Spleen (tissue), 11 donors: ENCODE data around the gene DAZL. TPM values are rescaled to one million over a fixed set of nuclear protein-coding genes. Genes with fewer than 3 reads are reported as not detected.

Experiments used
- DNase-seq: peaks from one replicate; pipeline ENCODE4 v3.0.0-alpha.2; 2020
- H3K27ac ChIP-seq, 8 donors: fragments of 200-600 bp; sonication (generic) in 7 of 8; 1 replicate in 4 of 8; 2 replicates in 4 of 8; pipeline versions ENCODE4 v1.5.0 to v1.8.0; 2016 to 2021; ENCODE audit warnings: inconsistent platforms in 4 of 8, mild to moderate bottlenecking in 4 of 8, moderate library complexity in 1 of 8
- H3K27me3 ChIP-seq, 7 donors: fragments of 200-600 bp; sonication (generic) in 6 of 7; replicated peaks in 1 of 7; 1 replicate in 4 of 7; 2 replicates in 3 of 7; pipeline versions ENCODE4 v1.5.0 to v1.8.0; 2016 to 2021; ENCODE audit warnings: inconsistent platforms in 3 of 7, mild to moderate bottlenecking in 1 of 7
- H3K36me3 ChIP-seq, 6 donors: fragments of 200-600 bp; sonication (generic) in 5 of 6; 1 replicate in 4 of 6; 2 replicates in 2 of 6; pipeline versions ENCODE4 v1.5.0 to v1.8.0; 2016 to 2021; ENCODE audit warnings: inconsistent platforms in 2 of 6
- H3K4me1 ChIP-seq, 6 donors: fragments of 200-600 bp; sonication (generic) in 5 of 6; 1 replicate in 3 of 6; 2 replicates in 3 of 6; pipeline versions ENCODE4 v1.5.0 to v1.8.0; 2016 to 2021; ENCODE audit warnings: inconsistent platforms in 3 of 6
- H3K4me3 ChIP-seq, 8 donors: fragments of 200-600 bp; sonication (generic) in 7 of 8; 1 replicate in 4 of 8; 2 replicates in 4 of 8; pipeline versions ENCODE4 v1.5.0 to v1.8.0; 2016 to 2021; ENCODE audit warnings: inconsistent platforms in 4 of 8, mild to moderate bottlenecking in 4 of 8, moderate library complexity in 2 of 8
- H3K9me3 ChIP-seq, 8 donors: fragments of 200-600 bp; sonication (generic) in 7 of 8; 1 replicate in 4 of 8; 2 replicates in 4 of 8; pipeline versions ENCODE4 v1.5.0 to v1.8.0; 2016 to 2021; ENCODE audit warnings: inconsistent platforms in 4 of 8
- CTCF ChIP-seq, 11 experiments: fragments of 200-600 bp in 7 of 11; fragments of 450-650 bp in 4 of 11; sonication (generic) in 4 of 11; IDR thresholded peaks in 8 of 11; conservative IDR thresholded peaks in 3 of 11; 1 replicate in 7 of 11; 2 replicates in 4 of 11; pipeline versions ENCODE4 v1.4.0 to v1.8.0; 2016 to 2021; ENCODE audit warnings: antibody characterized with exemption in 11 of 11, inconsistent platforms in 4 of 11, mild to moderate bottlenecking in 1 of 11
- POLR2A ChIP-seq, 3 donors: fragments of 450-650 bp; IDR thresholded peaks; one replicate each; pipeline ENCODE4 v1.5.1; 2017; ENCODE audit warnings: antibody characterized with exemption in 3 of 3, mild to moderate bottlenecking in 1 of 3
- POLR2AphosphoS5 ChIP-seq, 3 donors: sonication (generic); formaldehyde crosslinking; IDR thresholded peaks; one replicate each; pipeline ENCODE4 v1.5.1; 2017; ENCODE audit warnings: antibody characterized with exemption in 3 of 3
- WGBS, 5 donors: extraction: QIAGEN DNeasy Blood & Tissue Kit in 3 of 5; methylation state at CpG; one replicate each; pipeline versions ENCODE4 v1.1.5 to v1.1.7; 2013 to 2018; 5-methylcytosine and 5-hydroxymethylcytosine counted together
- intact Hi-C: fragments of 100-400 bp; cut with DNase I; formaldehyde crosslinking; loops from one replicate; pipeline ENCODE4 v1.15.0; 2023; ENCODE audit warnings: low total_unique reads
- polyA plus RNA-seq, 3 donors: library from polyadenylated mRNA; stranded (reverse); fragments of 200-250 nt; gene quantifications; one replicate each; pipeline ENCODE4 v1.2.1, GENCODE V29; 2013
- total RNA-seq, 7 donors: library from RNA; depleted of rRNA in 3 of 7; stranded (reverse); fragments of >200 nt in 3 of 7; fragmentation: NEBNext Ultra II Directional in 4 of 7; extraction: Animal tissue kit (Norgen Biotek cat#: 25700) in 4 of 7; gene quantifications; one replicate each; pipeline versions ENCODE4 v1.1.0 to v1.2.1, GENCODE V29; 2016 to 2021
- donor health status: healthy with polysubstance abuse.
- donor health status: DM: no; HTN: no; CAD: no; lungs with moderate emphysema.
- donor health status: DM: no; HTN: no; CAD: no.
- donor health status: Bipolar disorder and iron deficiency.
- donor health status: healthy.
- donor health status: DM: no; HTN: no; CAD: no.
- donor health status: DM: yes; HTN: yes; CAD: no.

Gene DAZL
- total and polyA plus RNA-seq, 10 donors: 0.04 to 0.51 (median 0.30) TPM; not detected in 5

GRCh38 chr3:16538507-16538906 is 66.7 kb downstream of the DAZL start:
- Histone ChIP-seq H3K4me3 (no peak overlapping the region), H3K9me3 (no peaks in the 10 kb centered on the region), H3K4me1 (no peaks in the 10 kb centered on the region), H3K36me3 (no peaks in the 10 kb centered on the region), H3K27me3 (peaks cover 0 to 6% (median 0%) of the 10 kb centered on the region in 7 donors), H3K27ac (no peak overlapping the region)
- 65 to 89% (median 75%) methylated on average over 4 of the region's 4 CpGs for WGBS, 5 donors
- intact Hi-C loops: no loop called here
- DNase-seq: no peak
- TF ChIP-seq POLR2A (IDR thresholded peaks at IDR 0.05): no peak
- no peak for TF ChIP-seq POLR2AphosphoS5 (IDR thresholded peaks at IDR 0.05)
- no peak for TF ChIP-seq CTCF (IDR thresholded peaks at IDR 0.05 in 8 of 11, conservative IDR thresholded peaks at IDR 0.05 in 3 of 11)

GRCh38 chr3:16536996-16537395 is 68.2 kb downstream of the DAZL start:
- Histone ChIP-seq H3K27me3 (peaks cover 0 to 6% (median 0%) of the 10 kb centered on the region in 7 donors), H3K27ac (no peak overlapping the region), H3K36me3 (no peaks in the 10 kb centered on the region), H3K4me3 (no peak overlapping the region), H3K4me1 (no peaks in the 10 kb centered on the region), H3K9me3 (no peaks in the 10 kb centered on the region)
- DNase-seq: no peak
- WGBS, 5 donors: 81 to 91% (median 87%) methylated on average over 3 of the region's 3 CpGs
- intact Hi-C loops: no loop called here
- no peak for TF ChIP-seq POLR2A (IDR thresholded peaks at IDR 0.05)
- no peak for TF ChIP-seq CTCF (IDR thresholded peaks at IDR 0.05 in 8 of 11, conservative IDR thresholded peaks at IDR 0.05 in 3 of 11)
- no peak for TF ChIP-seq POLR2AphosphoS5 (IDR thresholded peaks at IDR 0.05)

Other genes with a start within 250 kb of the DAZL start
- 100 to 1,000 TPM in 1 of 7 donors, 10 to 100 TPM in 6; 57.0 to 106 (median 82.2) TPM for gene RFTN1, start 91.7 kb downstream of the DAZL start, total RNA-seq
- 10 to 100 TPM; 30.4 to 58.2 (median 38.0) TPM for gene RFTN1, start 91.7 kb downstream of the DAZL start, polyA plus RNA-seq